Activated CD4-positive, alpha-beta T cell treated with anti-CD3 and anti-CD28 coated beads, Interleukin-2, amount 50 U/mL, for 1 hour (primary cell): ENCODE results near the gene NPBWR2.

Experiments used
- DNase-seq: peaks from one replicate; pipeline ENCODE4 v3.0.0-alpha.2; 2020

NPBWR2 gene

GRCh38 chr20:64106981-64107735 lies at the start of gene NPBWR2:
NPBWR2 (minus strand) TSS chr20:64107565; CDS start chr20:64106831, 734 bp downstream.
- peak; percentile 30 for DNase-seq

DNA sequence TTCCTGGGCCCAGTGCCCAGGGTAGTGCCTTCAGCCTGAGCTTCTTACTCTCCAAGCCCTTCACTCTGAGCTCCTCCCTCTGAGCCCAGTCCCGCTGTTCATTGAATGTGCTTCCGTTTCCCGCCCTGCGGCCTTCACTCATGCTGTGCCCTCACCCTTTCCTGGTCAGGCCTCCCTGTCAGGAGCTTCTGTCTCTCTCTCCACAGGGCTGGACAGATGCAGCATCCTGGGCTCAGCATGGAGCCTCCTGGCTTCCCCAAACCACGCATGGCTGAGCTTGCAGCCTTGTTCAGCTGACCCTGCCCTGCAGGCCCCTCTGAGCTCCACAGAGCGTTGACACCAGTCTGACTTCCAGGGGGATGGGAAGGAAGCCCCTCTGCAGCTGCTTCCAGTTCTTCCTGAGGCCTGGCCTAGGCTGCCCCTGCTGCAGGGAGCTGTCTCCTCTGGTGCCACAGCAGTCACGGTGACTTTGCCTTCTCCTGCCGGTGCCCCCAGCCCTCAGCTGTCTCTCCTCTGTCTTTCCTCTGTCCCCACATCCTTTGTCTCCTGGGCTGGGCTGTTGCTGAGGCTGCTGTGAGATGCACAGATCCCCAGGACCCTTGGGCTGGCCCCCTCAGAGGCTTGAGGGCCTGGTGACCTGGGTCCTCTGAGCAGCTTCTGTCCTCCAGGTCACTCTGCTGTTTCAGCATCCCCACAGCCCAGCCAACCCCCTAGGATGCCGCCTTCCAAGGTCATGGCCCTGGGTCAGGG lies 48.9 kb upstream of the NPBWR2 start:
- no peak for DNase-seq

- DNase-seq = no peak
Measured at GRCh38 chr20:64155258-64156135, 48.1 kb upstream of the NPBWR2 start.

GRCh38 chr20:64154590-64155257 lies 47.4 kb upstream of the NPBWR2 start:
- DNase-seq = no peak

DNA sequence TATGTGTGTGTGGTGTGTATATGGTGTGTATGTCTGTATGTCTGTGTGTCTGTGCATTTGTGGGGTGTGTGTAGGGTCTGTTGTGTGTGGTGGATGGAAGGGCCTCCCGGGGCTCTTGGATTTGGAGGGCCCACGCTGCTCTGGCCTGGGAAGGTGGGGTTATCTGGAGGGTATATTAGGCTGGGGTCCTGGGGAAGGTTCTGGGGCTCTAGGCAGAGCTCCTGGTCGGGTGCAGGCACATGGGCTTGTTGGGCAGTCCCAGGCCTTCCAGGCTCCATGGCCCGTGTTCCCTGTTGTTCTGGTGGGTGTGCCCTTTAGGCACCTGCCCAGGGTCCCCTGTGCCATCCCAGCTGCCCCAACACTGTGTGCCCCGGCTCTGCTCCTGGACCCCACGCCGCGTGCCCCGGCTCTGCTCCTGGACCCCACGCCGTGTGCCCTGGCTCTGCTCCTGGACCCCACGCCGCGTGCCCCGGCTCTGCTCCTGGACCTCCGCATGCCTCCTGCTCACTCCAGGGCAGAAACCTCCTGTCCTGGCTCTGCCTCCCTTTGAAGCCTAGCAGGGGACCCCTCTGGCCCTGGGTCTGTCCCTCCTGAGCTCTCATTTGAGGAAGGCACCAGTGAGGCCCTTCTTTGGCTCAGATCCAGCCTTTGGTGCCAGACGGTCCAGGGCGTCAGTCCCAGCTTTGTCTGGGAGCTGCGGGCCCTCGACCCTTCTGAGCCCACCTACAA lies 46.7 kb upstream of the NPBWR2 start:
- no peak for DNase-seq

DNA sequence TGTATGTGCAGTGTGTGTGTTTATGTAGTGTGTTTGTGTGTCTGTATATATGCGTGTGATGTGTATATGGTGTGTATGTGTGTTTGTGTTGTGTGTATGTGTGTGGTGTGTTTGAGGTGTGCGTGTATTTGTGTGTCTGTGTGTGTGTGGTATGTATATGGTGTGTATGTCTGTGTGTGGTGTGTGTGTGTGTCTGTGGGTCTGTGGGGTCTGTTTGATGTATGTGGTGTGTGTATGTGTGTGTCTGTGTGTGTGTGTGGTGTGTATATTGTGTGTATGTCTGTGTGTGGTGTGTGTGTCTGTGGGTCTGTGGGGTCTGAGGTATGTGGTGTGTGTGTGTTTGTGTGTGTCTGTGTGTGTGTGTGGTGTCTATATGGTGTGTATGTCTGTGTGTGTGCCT lies 46.0 kb upstream of the NPBWR2 start:
- no peak for DNase-seq

GRCh38 chr20:64152906-64153305 lies 45.5 kb upstream of the NPBWR2 start:
- no peak for DNase-seq

DNA sequence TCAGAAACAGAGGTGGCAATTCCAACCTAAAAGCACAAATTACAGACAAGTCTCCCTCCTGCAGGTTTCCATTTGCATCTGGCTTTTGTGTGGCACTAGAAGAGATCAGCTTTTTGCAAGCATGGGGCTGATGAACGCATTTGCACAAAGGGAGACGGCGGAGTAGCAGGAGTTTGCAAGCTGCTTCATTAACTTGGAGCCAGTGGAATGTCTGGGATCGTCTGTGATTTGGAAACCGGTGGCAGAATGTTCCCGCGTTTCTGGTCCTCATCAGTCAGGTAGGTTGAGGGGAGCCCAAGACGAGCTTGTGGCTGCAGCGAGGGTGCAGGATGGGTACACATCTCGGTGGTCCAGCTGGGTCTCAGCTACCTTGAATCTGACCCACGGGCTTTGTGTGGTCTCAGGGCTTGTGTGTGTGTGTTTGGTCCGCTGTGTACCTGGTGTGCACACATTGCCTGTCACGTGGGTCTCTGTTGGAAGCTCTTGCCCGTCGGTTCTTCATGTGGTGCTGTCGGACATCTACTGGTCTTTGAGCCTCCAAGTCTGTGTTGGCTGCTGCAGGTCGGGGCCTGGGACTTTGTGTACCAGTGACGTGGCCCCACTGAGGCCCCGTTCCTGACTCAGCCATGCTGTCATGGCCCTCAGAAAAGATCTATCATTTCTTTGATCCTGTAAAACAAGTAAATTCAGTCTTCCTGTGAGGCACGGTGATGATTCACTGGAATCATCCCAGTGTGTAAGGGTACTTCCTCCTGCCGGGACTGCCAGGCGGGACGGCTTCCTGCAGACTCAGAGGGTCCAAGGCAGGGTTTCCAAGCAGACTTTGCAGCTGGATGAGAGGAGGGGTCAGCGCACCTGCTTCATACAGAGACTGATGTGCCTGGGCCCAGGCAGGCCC lies 44.5 kb upstream of the NPBWR2 start:
- no peak for DNase-seq

DNA sequence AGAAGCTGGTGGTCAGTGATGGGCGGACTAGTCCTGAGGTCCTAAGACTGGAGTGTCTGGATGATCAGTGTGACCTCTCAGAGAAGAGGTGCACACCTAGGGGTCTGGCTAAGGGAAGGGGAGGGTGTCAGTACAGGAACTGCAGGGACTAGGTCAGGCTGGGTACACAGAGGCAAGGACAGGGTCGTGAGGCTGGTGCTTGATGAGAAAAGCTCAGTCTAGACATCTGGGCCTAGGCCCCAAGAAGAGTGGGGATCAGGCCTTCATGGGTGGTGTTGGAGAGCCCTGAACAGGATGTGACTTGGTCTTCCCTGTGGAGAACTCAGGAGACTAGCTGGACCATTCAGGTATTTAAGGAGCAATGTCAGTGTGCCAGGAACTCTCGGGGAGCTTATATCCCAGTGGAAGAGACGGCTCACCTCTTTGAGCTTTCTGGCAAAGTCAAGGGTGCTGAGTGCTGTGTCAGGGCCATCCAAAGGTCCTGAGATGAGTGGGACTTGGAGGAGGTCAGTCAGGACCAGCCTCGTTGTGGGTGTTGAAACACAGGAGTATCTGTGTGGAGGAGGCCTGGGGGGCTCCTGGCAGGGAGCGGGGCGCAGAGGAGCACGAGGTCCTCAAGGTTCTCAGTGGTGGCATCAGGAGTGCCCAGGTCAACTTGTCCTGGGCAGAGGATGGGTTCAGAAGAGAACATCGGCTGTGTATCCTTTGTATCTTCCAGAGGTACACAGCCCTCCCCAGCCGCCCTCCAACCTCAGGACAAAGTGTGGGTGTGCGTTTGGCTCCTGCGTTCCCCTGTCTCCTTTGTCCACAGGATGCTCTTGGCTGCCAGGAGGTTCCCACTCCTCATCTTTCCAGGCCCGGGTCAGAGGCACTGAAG lies 43.6 kb upstream of the NPBWR2 start:
- no peak for DNase-seq

- no peak for DNase-seq
Measured at GRCh38 chr20:64149809-64150560, 42.6 kb upstream of the NPBWR2 start.

DNA sequence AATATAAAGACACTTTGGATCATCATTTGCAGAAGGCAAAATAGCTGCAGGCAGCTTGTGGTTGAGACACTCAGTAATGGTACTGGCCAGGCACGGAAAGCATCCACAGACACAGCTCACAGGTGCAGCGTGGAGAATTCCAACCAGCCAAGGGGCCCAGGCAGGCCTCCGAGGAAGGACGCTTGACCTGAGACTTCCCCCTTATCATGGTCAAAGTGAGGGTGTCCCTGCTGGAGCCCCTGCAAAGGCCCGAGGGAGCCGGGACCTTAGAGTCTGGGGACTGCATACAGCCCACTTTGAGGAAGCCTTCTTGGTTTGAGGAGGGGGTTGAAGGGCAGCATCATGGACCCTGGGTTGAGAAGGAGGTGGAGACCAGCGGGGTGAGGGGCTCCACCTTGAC lies 41.8 kb upstream of the NPBWR2 start:
- DNase-seq = no peak

DNA sequence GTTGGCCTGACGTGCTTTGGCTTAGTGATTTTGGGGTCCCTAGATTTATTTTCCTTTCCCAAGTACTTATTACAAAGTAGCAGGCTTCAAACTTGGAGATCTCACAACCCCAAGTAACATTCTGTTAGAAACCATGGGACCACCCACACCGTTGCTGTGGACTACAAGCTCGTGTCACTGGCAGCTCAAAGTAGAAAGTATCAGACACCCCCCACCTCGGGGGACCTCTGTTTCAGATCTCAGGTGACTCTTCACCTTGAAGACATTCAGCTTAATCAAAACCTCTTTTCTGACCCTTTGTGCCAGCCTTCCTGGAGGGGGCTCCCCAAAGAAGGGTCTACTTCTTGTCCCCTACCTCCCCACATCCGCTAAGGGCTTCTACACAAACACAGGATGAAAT lies 41.2 kb upstream of the NPBWR2 start:
- no peak for DNase-seq

- DNase-seq = no peak
Measured at GRCh38 chr20:64146936-64147477, 39.6 kb upstream of the NPBWR2 start.

GRCh38 chr20:64146301-64146935 lies 39.1 kb upstream of the NPBWR2 start:
- no peak for DNase-seq

GRCh38 chr20:64145458-64146300 lies 38.3 kb upstream of the NPBWR2 start:
- no peak for DNase-seq

- no peak for DNase-seq
Measured at GRCh38 chr20:64144144-64144912, 37.0 kb upstream of the NPBWR2 start.
